ENCODE measurements around the gene PAK1.
"Not testable (repeated sequence)": the region's sequence is repeated elsewhere in the genome, so short reads cannot be mapped to it uniquely, and the experiment has no call there.

The PAK1 gene

GRCh38 chr11:77301510-77301909 lies 172.4 kb downstream of the PAK1 start, which contains the start of gene GDPD4:
Gene GDPD4, minus strand, starts transcription at chr11:77301686. Its CDS starts 16,549 bp downstream, at chr11:77285137.
- TF ChIP-seq RARB (CRISPR knock-in tag; IDR thresholded peaks at IDR 0.05) = no peak
- TF ChIP-seq, protein P1, sequence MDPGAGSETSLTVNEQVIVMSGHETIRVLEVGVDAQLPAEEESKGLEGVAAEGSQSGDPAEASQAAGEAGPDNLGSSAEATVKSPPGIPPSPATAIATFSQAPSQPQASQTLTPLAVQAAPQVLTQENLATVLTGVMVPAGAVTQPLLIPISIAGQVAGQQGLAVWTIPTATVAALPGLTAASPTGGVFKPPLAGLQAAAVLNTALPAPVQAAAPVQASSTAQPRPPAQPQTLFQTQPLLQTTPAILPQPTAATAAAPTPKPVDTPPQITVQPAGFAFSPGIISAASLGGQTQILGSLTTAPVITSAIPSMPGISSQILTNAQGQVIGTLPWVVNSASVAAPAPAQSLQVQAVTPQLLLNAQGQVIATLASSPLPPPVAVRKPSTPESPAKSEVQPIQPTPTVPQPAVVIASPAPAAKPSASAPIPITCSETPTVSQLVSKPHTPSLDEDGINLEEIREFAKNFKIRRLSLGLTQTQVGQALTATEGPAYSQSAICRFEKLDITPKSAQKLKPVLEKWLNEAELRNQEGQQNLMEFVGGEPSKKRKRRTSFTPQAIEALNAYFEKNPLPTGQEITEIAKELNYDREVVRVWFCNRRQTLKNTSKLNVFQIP (CRISPR knock-in tag; IDR thresholded peaks at IDR 0.05; ENCODE audit: borderline replicate concordance, low read depth) = no peak
- no peak for TF ChIP-seq CSDC2 (CRISPR knock-in tag; IDR thresholded peaks at IDR 0.05)
- TF ChIP-seq, protein P2, sequence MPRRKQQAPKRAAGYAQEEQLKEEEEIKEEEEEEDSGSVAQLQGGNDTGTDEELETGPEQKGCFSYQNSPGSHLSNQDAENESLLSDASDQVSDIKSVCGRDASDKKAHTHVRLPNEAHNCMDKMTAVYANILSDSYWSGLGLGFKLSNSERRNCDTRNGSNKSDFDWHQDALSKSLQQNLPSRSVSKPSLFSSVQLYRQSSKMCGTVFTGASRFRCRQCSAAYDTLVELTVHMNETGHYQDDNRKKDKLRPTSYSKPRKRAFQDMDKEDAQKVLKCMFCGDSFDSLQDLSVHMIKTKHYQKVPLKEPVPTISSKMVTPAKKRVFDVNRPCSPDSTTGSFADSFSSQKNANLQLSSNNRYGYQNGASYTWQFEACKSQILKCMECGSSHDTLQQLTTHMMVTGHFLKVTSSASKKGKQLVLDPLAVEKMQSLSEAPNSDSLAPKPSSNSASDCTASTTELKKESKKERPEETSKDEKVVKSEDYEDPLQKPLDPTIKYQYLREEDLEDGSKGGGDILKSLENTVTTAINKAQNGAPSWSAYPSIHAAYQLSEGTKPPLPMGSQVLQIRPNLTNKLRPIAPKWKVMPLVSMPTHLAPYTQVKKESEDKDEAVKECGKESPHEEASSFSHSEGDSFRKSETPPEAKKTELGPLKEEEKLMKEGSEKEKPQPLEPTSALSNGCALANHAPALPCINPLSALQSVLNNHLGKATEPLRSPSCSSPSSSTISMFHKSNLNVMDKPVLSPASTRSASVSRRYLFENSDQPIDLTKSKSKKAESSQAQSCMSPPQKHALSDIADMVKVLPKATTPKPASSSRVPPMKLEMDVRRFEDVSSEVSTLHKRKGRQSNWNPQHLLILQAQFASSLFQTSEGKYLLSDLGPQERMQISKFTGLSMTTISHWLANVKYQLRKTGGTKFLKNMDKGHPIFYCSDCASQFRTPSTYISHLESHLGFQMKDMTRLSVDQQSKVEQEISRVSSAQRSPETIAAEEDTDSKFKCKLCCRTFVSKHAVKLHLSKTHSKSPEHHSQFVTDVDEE (CRISPR knock-in tag; IDR thresholded peaks at IDR 0.05) = no peak
- TF ChIP-seq ISL1 (CRISPR knock-in tag; IDR thresholded peaks at IDR 0.05) = no peak
- TF ChIP-seq PATZ1 (CRISPR knock-in tag; IDR thresholded peaks at IDR 0.05; ENCODE audit: borderline replicate concordance) = no peak
- no peak for TF ChIP-seq OSR1 (CRISPR knock-in tag; IDR thresholded peaks at IDR 0.05)
- no peak for TF ChIP-seq ZC3H10 (CRISPR knock-in tag; IDR thresholded peaks at IDR 0.05)
- TF ChIP-seq ZNF8 (CRISPR knock-in tag; IDR thresholded peaks at IDR 0.05) = no peak
- no peak for TF ChIP-seq BACH2 (CRISPR knock-in tag; IDR thresholded peaks at IDR 0.05; ENCODE audit: borderline replicate concordance)
- TF ChIP-seq ZFP30 (CRISPR knock-in tag; IDR thresholded peaks at IDR 0.05) = no peak
- no peak for TF ChIP-seq SNAI2 (CRISPR knock-in tag; IDR thresholded peaks at IDR 0.05)
- no peak for TF ChIP-seq TCF4 (CRISPR knock-in tag; IDR thresholded peaks at IDR 0.05; ENCODE audit: borderline replicate concordance)
- no peak for TF ChIP-seq CREB5 (CRISPR knock-in tag; IDR thresholded peaks at IDR 0.05; ENCODE audit: low read depth)
- TF ChIP-seq ZFP3 (CRISPR knock-in tag; IDR thresholded peaks at IDR 0.05) = no peak
- no peak for ATAC-seq

GRCh38 chr11:77300695-77301094 lies 173.2 kb downstream of the PAK1 start:
- TF ChIP-seq ZFP30 (CRISPR knock-in tag; IDR thresholded peaks at IDR 0.05) = no peak
- TF ChIP-seq, protein P2 (CRISPR knock-in tag; IDR thresholded peaks at IDR 0.05) = no peak
- TF ChIP-seq, protein P1 (CRISPR knock-in tag; IDR thresholded peaks at IDR 0.05; ENCODE audit: borderline replicate concordance, low read depth) = no peak
- TF ChIP-seq ISL1 (CRISPR knock-in tag; IDR thresholded peaks at IDR 0.05) = no peak
- no peak for TF ChIP-seq PATZ1 (CRISPR knock-in tag; IDR thresholded peaks at IDR 0.05; ENCODE audit: borderline replicate concordance)
- no peak for TF ChIP-seq TCF4 (CRISPR knock-in tag; IDR thresholded peaks at IDR 0.05; ENCODE audit: borderline replicate concordance)
- no peak for TF ChIP-seq ZNF565 (CRISPR knock-in tag; conservative IDR thresholded peaks at IDR 0.05; ENCODE audit: low read depth)
- no peak for ATAC-seq

GRCh38 chr11:77300028-77300427 lies 173.9 kb downstream of the PAK1 start:
- ATAC-seq = not testable (repeated sequence)

Measured in SK-N-SH treated with all-trans-retinoic acid at 6 μM for 48 hours (cell line).